Mesenchymal stem cell (in vitro differentiated cells and primary cell): ENCODE results near the gene ELAVL1.

Experiments
- DNase-seq: peaks from one replicate; pipeline ENCODE4 v3.0.0-alpha.2; 2013
- H2AFZ ChIP-seq: one replicate; pipeline ENCODE4 v1.6.1; 2013; ENCODE audit warnings: low read depth, mild to moderate bottlenecking, control low read depth, inconsistent platforms, low read length, moderate library complexity
- H2AK5ac ChIP-seq: 2 replicates; pipeline ENCODE4 v1.6.1; 2013; ENCODE audit warnings: low read length, moderate library complexity, mild to moderate bottlenecking, inconsistent platforms; ENCODE audit not compliant: severe bottlenecking
- H2BK120ac ChIP-seq: one replicate; pipeline ENCODE4 v1.6.1; 2013; ENCODE audit warnings: low read depth, mild to moderate bottlenecking, inconsistent platforms, low read length, moderate library complexity
- H2BK12ac ChIP-seq, 2 experiments: one replicate each; pipeline ENCODE4 v1.6.1; 2013; ENCODE audit warnings: inconsistent platforms in 2 of 2, low read length in 2 of 2, mild to moderate bottlenecking in 2 of 2, moderate library complexity in 2 of 2, control low read depth in 1 of 2
- H2BK15ac ChIP-seq: one replicate; pipeline ENCODE4 v1.6.1; 2013; ENCODE audit warnings: mild to moderate bottlenecking, low read depth, inconsistent platforms; ENCODE audit not compliant: poor library complexity, severe bottlenecking
- H2BK5ac ChIP-seq: 2 replicates; pipeline ENCODE4 v1.6.1; 2013; ENCODE audit warnings: low read depth, mild to moderate bottlenecking, low read length, control low read depth, inconsistent platforms; ENCODE audit not compliant: poor library complexity, severe bottlenecking
- H3K14ac ChIP-seq, 2 experiments: one replicate each; pipeline ENCODE4 v1.6.1; 2013; ENCODE audit warnings: inconsistent platforms in 2 of 2, low read length in 2 of 2, control low read depth in 1 of 2, mild to moderate bottlenecking in 1 of 2, moderate library complexity in 1 of 2
- H3K18ac ChIP-seq, 2 experiments: one replicate each; pipeline ENCODE4 v1.6.1; 2013; ENCODE audit warnings: inconsistent platforms in 2 of 2, low read length in 2 of 2, control low read depth in 1 of 2, low read depth in 1 of 2, mild to moderate bottlenecking in 1 of 2
- H3K23ac ChIP-seq, 2 experiments: one replicate each; pipeline ENCODE4 v1.6.1; 2013; ENCODE audit warnings: inconsistent platforms in 2 of 2, low read length in 2 of 2, mild to moderate bottlenecking in 2 of 2, moderate library complexity in 2 of 2, control low read depth in 1 of 2
- H3K27ac ChIP-seq: 2 replicates; pipeline ENCODE4 v1.5.1; 2013; ENCODE audit warnings: mild to moderate bottlenecking, moderate library complexity, low read length, control low read depth, inconsistent platforms; ENCODE audit not compliant: poor library complexity, severe bottlenecking
- H3K27me3 ChIP-seq, 2 experiments: 2 replicates each; pipeline versions ENCODE4 v1.6.1 to v1.7.0; 2013; ENCODE audit warnings: low read length in 2 of 2, mild to moderate bottlenecking in 2 of 2, moderate library complexity in 2 of 2, control low read depth in 1 of 2, inconsistent platforms in 1 of 2; ENCODE audit not compliant: control insufficient read depth in 1 of 2, insufficient read depth in 1 of 2
- H3K36me3 ChIP-seq, 2 experiments: 2 replicates each; pipeline versions ENCODE4 v1.6.1 to v1.7.0; 2013; ENCODE audit warnings: low read length in 2 of 2, control low read depth in 1 of 2, inconsistent platforms in 1 of 2, low read depth in 1 of 2, mild to moderate bottlenecking in 1 of 2; ENCODE audit not compliant: insufficient read depth in 2 of 2, control insufficient read depth in 1 of 2
- H3K4ac ChIP-seq, 2 experiments: one replicate each; pipeline ENCODE4 v1.6.1; 2013; ENCODE audit warnings: inconsistent platforms in 2 of 2, low read length in 2 of 2, mild to moderate bottlenecking in 2 of 2, moderate library complexity in 2 of 2, control low read depth in 1 of 2, low read depth in 1 of 2
- H3K4me1 ChIP-seq: 2 replicates; pipeline ENCODE4 v1.6.1; 2013; ENCODE audit warnings: low read depth, low read length, control low read depth; ENCODE audit not compliant: control insufficient read depth, insufficient read depth
- H3K4me2 ChIP-seq: 2 replicates; pipeline ENCODE4 v1.6.1; 2013; ENCODE audit warnings: low read length, mild to moderate bottlenecking, inconsistent platforms; ENCODE audit not compliant: poor library complexity, severe bottlenecking
- H3K4me3 ChIP-seq, 2 experiments: 2 replicates each; pipeline versions ENCODE4 v1.5.1 to v1.7.0; 2013; ENCODE audit warnings: low read length in 2 of 2, mild to moderate bottlenecking in 2 of 2, control low read depth in 1 of 2, low read depth in 1 of 2; ENCODE audit not compliant: insufficient read depth in 1 of 2
- H3K79me1 ChIP-seq: replicated peaks from 2 replicates; pipeline ENCODE4 v1.6.1; 2013; ENCODE audit warnings: mild to moderate bottlenecking, control low read depth, low read length, inconsistent platforms; ENCODE audit not compliant: poor library complexity, severe bottlenecking
- H3K9ac ChIP-seq: 2 replicates; pipeline ENCODE4 v1.7.0; 2013; ENCODE audit warnings: mild to moderate bottlenecking, low read length, moderate library complexity
- H3K9me3 ChIP-seq: 2 replicates; pipeline ENCODE4 v1.7.0; 2013; ENCODE audit warnings: mild to moderate bottlenecking, low read length; ENCODE audit not compliant: control insufficient read depth
- H4K8ac ChIP-seq: one replicate; pipeline ENCODE4 v1.6.1; 2013; ENCODE audit warnings: inconsistent platforms, mild to moderate bottlenecking, low read length, moderate library complexity
- H4K91ac ChIP-seq: one replicate; pipeline ENCODE4 v1.6.1; 2013; ENCODE audit warnings: mild to moderate bottlenecking, low read length, inconsistent platforms
- WGBS: methylation state at CpG from one replicate; pipeline ENCODE4 v1.1.7; 2013; ENCODE audit warnings: mixed read lengths; 5-methylcytosine and 5-hydroxymethylcytosine counted together

Gene ELAVL1

GRCh38 chr19:8041531-8041931 is 36.1 kb upstream of the ELAVL1 start:
- Histone ChIP-seq H3K9me3 (no peaks in the 10 kb centered on the region), H2AFZ (no peak overlapping the region), H3K4ac (no peak overlapping the region), H3K14ac (no peak overlapping the region), H4K91ac (no peak overlapping the region), H2BK12ac (no peak overlapping the region), H2AK5ac (no peak overlapping the region), H3K27ac (no peak overlapping the region), H2BK5ac (no peak overlapping the region), H3K9ac (no peak overlapping the region), H3K23ac (no peak overlapping the region), H3K27me3 (peaks cover 14 to 24% of the 10 kb centered on the region in 2 experiments), H3K4me1 (peaks cover 2% of the 10 kb centered on the region), H4K8ac (no peak overlapping the region), H2BK15ac (no peak overlapping the region), H3K4me2 (no peak overlapping the region), H3K4me3 (no peak overlapping the region), H3K36me3 (no peaks in the 10 kb centered on the region), H3K18ac (no peak overlapping the region), H2BK120ac (no peak overlapping the region), H3K79me1 (no peaks in the 10 kb centered on the region)
- DNase-seq, result no peak
- WGBS, result 94% methylated on average over 4 of the region's 7 CpGs

- Histone ChIP-seq H3K9ac (no peak overlapping the region), H3K27me3 (peaks cover 20 to 26% of the 10 kb centered on the region in 2 experiments), H3K14ac (no peak overlapping the region), H2BK120ac (no peak overlapping the region), H3K4ac (no peak overlapping the region), H2BK5ac (no peak overlapping the region), H2BK12ac (no peak overlapping the region), H3K18ac (no peak overlapping the region), H3K4me2 (no peak overlapping the region), H3K4me1 (peaks cover 2% of the 10 kb centered on the region), H2AK5ac (no peak overlapping the region), H3K79me1 (no peaks in the 10 kb centered on the region), H3K4me3 (no peak overlapping the region), H4K8ac (no peak overlapping the region), H3K27ac (no peak overlapping the region), H2BK15ac (no peak overlapping the region), H3K9me3 (no peaks in the 10 kb centered on the region), H2AFZ (no peak overlapping the region), H4K91ac (no peak overlapping the region), H3K23ac (no peak overlapping the region), H3K36me3 (no peaks in the 10 kb centered on the region)
- DNase-seq, result no peak
- WGBS, result 95% methylated on average over 2 of the region's 3 CpGs
Measured at GRCh38 chr19:8039231-8039630, 33.8 kb upstream of the ELAVL1 start.

GRCh38 chr19:8038815-8039214 is 33.4 kb upstream of the ELAVL1 start:
- Histone ChIP-seq H2AFZ (no peak overlapping the region), H3K9me3 (no peaks in the 10 kb centered on the region), H3K36me3 (no peaks in the 10 kb centered on the region), H3K27ac (no peak overlapping the region), H3K9ac (no peak overlapping the region), H2BK12ac (no peak overlapping the region), H3K4me2 (no peak overlapping the region), H2BK15ac (no peak overlapping the region), H3K14ac (no peak overlapping the region), H4K8ac (no peak overlapping the region), H2AK5ac (no peak overlapping the region), H3K4me3 (no peak overlapping the region), H3K4ac (no peak overlapping the region), H2BK120ac (no peak overlapping the region), H3K18ac (no peak overlapping the region), H4K91ac (no peak overlapping the region), H3K4me1 (peaks cover 2% of the 10 kb centered on the region), H2BK5ac (no peak overlapping the region), H3K23ac (no peak overlapping the region), H3K79me1 (no peaks in the 10 kb centered on the region), H3K27me3 (peaks cover 20 to 26% of the 10 kb centered on the region in 2 experiments)
- WGBS, result 81% methylated on average over 6 of the region's 6 CpGs
- DNase-seq, result no peak

- H3K9me3 ChIP-seq, result no peaks in the 10 kb centered on the region
- H3K4ac ChIP-seq, result no peak overlapping the region
- no peak overlapping the region for H3K27ac ChIP-seq
- peaks cover 2% of the 10 kb centered on the region for H3K4me1 ChIP-seq
- 80% methylated on average over 7 of the region's 7 CpGs for whole genome bisulfite sequencing
- no peak overlapping the region for H2BK15ac ChIP-seq
- no peak overlapping the region for H3K4me3 ChIP-seq
- H2BK120ac ChIP-seq, result no peak overlapping the region
- no peak overlapping the region for H3K18ac ChIP-seq
- H3K14ac ChIP-seq, result no peak overlapping the region
- DNase-seq, result no peak
- no peak overlapping the region for H2AK5ac ChIP-seq
- H3K36me3 ChIP-seq, result no peaks in the 10 kb centered on the region
- no peak overlapping the region for H2BK5ac ChIP-seq
- no peak overlapping the region for H4K91ac ChIP-seq
- no peaks in the 10 kb centered on the region for H3K79me1 ChIP-seq
- H3K9ac ChIP-seq, result no peak overlapping the region
- peaks cover 24 to 25% of the 10 kb centered on the region in 2 experiments for H3K27me3 ChIP-seq
- H4K8ac ChIP-seq, result no peak overlapping the region
- no peak overlapping the region for H2AFZ ChIP-seq
- H3K4me2 ChIP-seq, result no peak overlapping the region
- H2BK12ac ChIP-seq, result no peak overlapping the region
- H3K23ac ChIP-seq, result no peak overlapping the region
Measured at GRCh38 chr19:8036434-8037099, 31.1 kb upstream of the ELAVL1 start.
